Activated CD4-positive, alpha-beta T cell treated with anti-CD3 and anti-CD28 coated beads, Interleukin-2, amount 50 U/mL, for 24 hours (primary cell): ENCODE results near the gene CACNA1D.

ENCODE experiments used
- DNase-seq, 2 donors: peaks; one replicate each; pipeline ENCODE4 v3.0.0-alpha.2; 2020; ENCODE audit warnings: low read depth in 1 of 2, low spot score in 1 of 2

CACNA1D gene

GRCh38 chr3:53842436-53843194 is 348.2 kb downstream of the CACNA1D start:
- DNase-seq: no peak

GRCh38 chr3:53843195-53844177 is 349.1 kb downstream of the CACNA1D start:
- DNase-seq: no peak

- DNase-seq: no peak
Observed at GRCh38 chr3:53844262-53845102, 350.1 kb downstream of the CACNA1D start.

GRCh38 chr3:53845103-53845880 is 350.9 kb downstream of the CACNA1D start:
- no peak for DNase-seq

- no peak for DNase-seq
Observed at GRCh38 chr3:53845881-53846133, 351.4 kb downstream of the CACNA1D start.

GRCh38 chr3:53846134-53846850 is 351.9 kb downstream of the CACNA1D start, which contains the start of the genes CHDH and IL17RB:
Gene CHDH (minus strand): TSS chr3:53846419. CDS start chr3:53824008, 22,411 bp downstream.
Gene IL17RB (plus strand): TSS chr3:53846568. CDS start chr3:53846589, 21 bp downstream.
- DNase-seq: no peak

GRCh38 chr3:53846851-53847155 is 352.4 kb downstream of the CACNA1D start:
- no peak for DNase-seq

GRCh38 chr3:53849916-53850315 is 355.5 kb downstream of the CACNA1D start:
- no peak for DNase-seq

DNA sequence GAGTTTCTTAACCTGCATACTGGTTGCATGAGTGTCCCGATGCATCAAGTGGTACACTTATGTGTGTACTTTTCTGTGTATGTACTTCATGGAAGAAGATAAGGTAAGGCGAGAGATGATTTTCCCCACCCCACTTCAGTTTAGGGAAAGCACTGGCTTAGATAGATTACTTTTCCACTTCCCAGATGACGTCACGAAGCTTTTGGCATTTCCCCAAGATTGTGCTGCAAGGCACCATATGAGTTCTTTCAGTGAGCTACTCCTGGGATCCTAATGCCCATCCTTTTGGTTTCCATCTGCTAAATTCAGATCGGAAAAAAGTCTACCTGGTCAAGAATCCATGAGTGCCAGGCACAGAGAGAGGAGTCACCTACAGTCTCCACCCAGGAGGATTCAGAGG is 356.5 kb downstream of the CACNA1D start:
- no peak for DNase-seq

- no peak for DNase-seq
Observed at GRCh38 chr3:53856964-53857363, 362.6 kb downstream of the CACNA1D start.

DNA sequence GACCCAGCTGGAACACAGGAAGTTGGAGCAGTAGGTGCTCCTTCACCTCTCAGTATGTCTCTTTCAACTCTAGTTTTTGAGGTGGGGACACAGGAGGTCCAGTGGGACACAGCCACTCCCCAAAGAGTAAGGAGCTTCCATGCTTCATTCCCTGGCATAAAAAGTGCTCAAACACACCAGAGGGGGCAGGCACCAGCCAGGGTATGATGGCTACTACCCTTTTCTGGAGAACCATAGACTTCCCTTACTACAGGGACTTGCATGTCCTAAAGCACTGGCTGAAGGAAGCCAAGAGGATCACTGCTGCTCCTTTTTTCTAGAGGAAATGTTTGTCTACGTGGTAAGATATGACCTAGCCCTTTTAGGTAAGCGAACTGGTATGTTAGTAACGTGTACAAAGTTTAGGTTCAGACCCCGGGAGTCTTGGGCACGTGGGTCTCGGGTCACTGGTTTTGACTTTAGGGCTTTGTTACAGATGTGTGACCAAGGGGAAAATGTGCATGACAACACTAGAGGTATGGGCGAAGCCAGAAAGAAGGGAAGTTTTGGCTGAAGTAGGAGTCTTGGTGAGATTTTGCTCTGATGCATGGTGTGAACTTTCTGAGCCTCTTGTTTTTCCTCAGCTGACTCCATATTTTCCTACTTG is 363.8 kb downstream of the CACNA1D start:
- DNase-seq: no peak

GRCh38 chr3:53859178-53859577 is 364.8 kb downstream of the CACNA1D start:
- no peak for DNase-seq

- no peak for DNase-seq
Observed at GRCh38 chr3:53860196-53860595, 365.8 kb downstream of the CACNA1D start.

GRCh38 chr3:53862241-53862640 is 367.8 kb downstream of the CACNA1D start:
- DNase-seq: no peak

- DNase-seq: no peak
Observed at GRCh38 chr3:53863145-53863544, 368.7 kb downstream of the CACNA1D start.
